Measurements from ENCODE around the gene SEC11C. TPM values are rescaled to one million over a fixed set of nuclear protein-coding genes. Genes with fewer than 3 reads are reported as not detected.

The SEC11C gene
- total RNA-seq, 1 donor from 2014 or later: 9.1 TPM

GRCh38 chr18:59096098-59096789 is 43.4 kb upstream of the SEC11C start:
- Histone ChIP-seq H3K27ac (no peak overlapping the region), H3K4me3 (no peak overlapping the region), H3K36me3 (no peaks in the 10 kb centered on the region), H3K9me3 (no peaks in the 10 kb centered on the region), H3K4me1 (no peaks in the 10 kb centered on the region), H3K27me3 (no peaks in the 10 kb centered on the region)
- TF ChIP-seq POLR2AphosphoS5 (IDR thresholded peaks at IDR 0.05; ENCODE audit: insufficient read depth in 1 of 2, low read depth in 1 of 2): no peak
- no peak for TF ChIP-seq POLR2A (IDR thresholded peaks at IDR 0.05)
- no peak for TF ChIP-seq CTCF (IDR thresholded peaks at IDR 0.05)
- intact Hi-C loops (cut with DNase I): no loop called here
- DNase-seq (ENCODE audit: extremely low spot score in 2 of 2): no peak

- DNase-seq (ENCODE audit: extremely low spot score in 2 of 2): no peak
- H3K4me1 ChIP-seq: no peaks in the 10 kb centered on the region
- no peak overlapping the region for H3K4me3 ChIP-seq
- intact Hi-C loops (cut with DNase I): no loop called here
- H3K27me3 ChIP-seq: no peaks in the 10 kb centered on the region
- H3K9me3 ChIP-seq: no peaks in the 10 kb centered on the region
- H3K36me3 ChIP-seq: no peaks in the 10 kb centered on the region
- no peak for TF ChIP-seq CTCF (IDR thresholded peaks at IDR 0.05)
- no peak for TF ChIP-seq POLR2AphosphoS5 (IDR thresholded peaks at IDR 0.05; ENCODE audit: insufficient read depth in 1 of 2, low read depth in 1 of 2)
- no peak for TF ChIP-seq POLR2A (IDR thresholded peaks at IDR 0.05)
- H3K27ac ChIP-seq: no peak overlapping the region
These were observed 37.8 kb upstream of the SEC11C start for GRCh38 chr18:59101830-59102414.

- no peak for DNase-seq (ENCODE audit: extremely low spot score in 2 of 2)
- H3K9me3 ChIP-seq: no peaks in the 10 kb centered on the region
- no peaks in the 10 kb centered on the region for H3K27me3 ChIP-seq
- TF ChIP-seq POLR2AphosphoS5 (IDR thresholded peaks at IDR 0.05; ENCODE audit: insufficient read depth in 1 of 2, low read depth in 1 of 2): no peak
- TF ChIP-seq POLR2A (IDR thresholded peaks at IDR 0.05): no peak
- TF ChIP-seq CTCF (IDR thresholded peaks at IDR 0.05): no peak
- intact Hi-C loops (cut with DNase I): no loop called here
- no peak overlapping the region for H3K27ac ChIP-seq
- H3K4me1 ChIP-seq: no peaks in the 10 kb centered on the region
- H3K36me3 ChIP-seq: no peaks in the 10 kb centered on the region
- no peak overlapping the region for H3K4me3 ChIP-seq
These were observed 30.3 kb upstream of the SEC11C start for GRCh38 chr18:59109375-59109774.

- no peak for DNase-seq (ENCODE audit: extremely low spot score in 2 of 2)
- intact Hi-C loops (cut with DNase I): no loop called here
- H3K36me3 ChIP-seq: no peaks in the 10 kb centered on the region
- H3K27me3 ChIP-seq: no peaks in the 10 kb centered on the region
- TF ChIP-seq POLR2AphosphoS5 (IDR thresholded peaks at IDR 0.05; ENCODE audit: insufficient read depth in 1 of 2, low read depth in 1 of 2): no peak
- TF ChIP-seq POLR2A (IDR thresholded peaks at IDR 0.05): no peak
- TF ChIP-seq CTCF (IDR thresholded peaks at IDR 0.05): no peak
- H3K4me3 ChIP-seq: no peak overlapping the region
- H3K9me3 ChIP-seq: no peaks in the 10 kb centered on the region
- no peak overlapping the region for H3K27ac ChIP-seq
- no peaks in the 10 kb centered on the region for H3K4me1 ChIP-seq
These were observed 25.5 kb upstream of the SEC11C start for GRCh38 chr18:59114160-59114559.
